CD4-positive, alpha-beta T cell treated with Interleukin-15 for 1 hour (primary cell): ENCODE measurements around the gene HOXA5.

Experiments
- DNase-seq: peaks from one replicate; pipeline ENCODE4 v3.0.0-alpha.2; 2020

Gene HOXA5

GRCh38 chr7:27092819-27093110, 50.7 kb downstream of the HOXA5 start:
- no peak for DNase-seq

GRCh38 chr7:27091941-27092818, 51.3 kb downstream of the HOXA5 start:
- no peak for DNase-seq

- no peak for DNase-seq
Measured at GRCh38 chr7:27091105-27091504, 52.4 kb downstream of the HOXA5 start.
